ENCODE measurements around the gene AWAT2. TPM values are rescaled to one million over a fixed set of nuclear protein-coding genes. Genes with fewer than 3 reads are reported as not detected.

AWAT2 gene
- total RNA-seq, 1 donor from 2014 or later: not detected

DNA sequence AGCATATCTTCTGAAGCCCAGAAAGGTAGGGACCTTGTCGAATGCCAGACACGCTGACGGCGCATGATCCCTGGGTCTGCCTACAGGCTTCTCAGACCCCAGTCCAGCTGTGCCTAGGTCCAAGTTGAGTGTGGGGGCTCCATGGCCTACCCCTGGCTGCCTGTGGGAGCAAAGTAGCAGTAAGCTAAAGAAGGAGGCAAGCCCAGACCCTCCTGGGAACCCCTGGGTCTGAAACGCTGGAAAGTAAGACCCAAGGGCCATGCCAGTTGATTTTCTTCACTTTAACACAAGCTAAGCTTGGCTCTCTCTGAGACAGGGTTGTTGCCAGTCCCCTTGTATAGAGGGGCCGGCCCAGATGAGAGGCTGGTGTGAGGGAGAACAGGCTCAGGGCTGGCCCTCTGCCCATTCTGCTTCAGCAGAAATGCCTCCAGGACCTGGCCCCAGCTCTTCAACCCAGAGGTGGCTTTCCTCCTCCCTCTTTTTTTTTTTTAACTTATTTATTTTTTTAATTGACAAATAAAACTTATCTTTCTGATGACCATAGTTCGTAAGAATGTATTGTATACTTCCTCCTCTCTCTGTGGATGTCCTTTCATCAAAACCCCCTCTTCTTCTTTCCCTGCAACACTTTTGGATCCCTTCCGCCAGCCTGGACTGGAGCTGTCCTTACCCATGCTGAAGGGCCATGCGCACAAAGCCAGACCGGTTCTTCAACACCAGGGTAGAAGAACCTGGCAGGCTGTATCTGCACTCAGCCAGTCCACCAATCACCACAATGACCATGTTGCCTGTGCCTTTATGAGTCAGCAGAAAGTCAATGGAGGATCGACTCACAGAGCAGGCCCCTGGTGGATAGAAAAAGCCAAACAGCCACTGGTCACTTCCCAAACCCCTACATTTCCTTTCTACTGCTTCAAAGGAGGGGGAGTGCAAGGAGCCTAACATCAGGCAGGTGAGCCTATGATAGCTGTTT is 7.1 kb downstream of the AWAT2 start:
- Histone ChIP-seq H3K4me1 (ENCODE audit: control insufficient read depth in 3 of 3, insufficient read depth in 3 of 3, low read length in 3 of 3) (peaks cover 0 to 5% (median 0%) of the 10 kb centered on the region in 3 donors), H3K36me3 (ENCODE audit: control insufficient read depth in 3 of 3, insufficient read depth in 3 of 3, low read length in 3 of 3) (no peaks in the 10 kb centered on the region), H3K9me3 (ENCODE audit: control insufficient read depth in 3 of 3, low read length in 3 of 3) (no peaks in the 10 kb centered on the region), H3K4me3 (ENCODE audit: low read length in 3 of 3) (no peak overlapping the region), H3K27ac (ENCODE audit: low read depth, low read length) (no peak overlapping the region), H3K27me3 (ENCODE audit: control insufficient read depth in 3 of 3, insufficient read depth in 3 of 3, low read length in 3 of 3) (peaks cover 0 to 3% (median 0%) of the 10 kb centered on the region in 3 donors), H3K9ac (ENCODE audit: low read depth in 1 of 3, low read length in 3 of 3) (no peak overlapping the region)

DNA sequence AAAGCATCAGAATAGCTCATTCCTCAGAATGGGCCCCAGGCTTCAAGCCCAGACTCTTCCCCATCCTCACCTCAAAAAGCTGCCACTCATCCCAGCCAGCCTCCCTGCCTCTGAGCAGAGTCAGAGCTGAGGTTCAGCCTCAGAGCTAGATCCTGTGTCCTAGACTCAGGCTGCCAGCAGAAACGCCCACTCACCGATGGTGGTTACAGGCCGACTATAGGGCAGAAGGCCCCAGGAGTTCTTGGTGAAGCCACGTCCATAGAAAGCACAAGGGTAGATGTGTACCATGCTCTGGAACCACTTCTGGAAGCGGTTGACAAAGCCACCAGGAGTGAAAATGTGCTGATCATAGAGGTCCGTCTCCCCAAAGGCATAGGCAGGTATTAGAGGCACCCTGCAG is 7.7 kb downstream of the AWAT2 start:
- Histone ChIP-seq H3K9ac (ENCODE audit: low read depth in 1 of 3, low read length in 3 of 3) (no peak overlapping the region), H3K4me1 (ENCODE audit: control insufficient read depth in 3 of 3, insufficient read depth in 3 of 3, low read length in 3 of 3) (no peaks in the 10 kb centered on the region), H3K27me3 (ENCODE audit: control insufficient read depth in 3 of 3, insufficient read depth in 3 of 3, low read length in 3 of 3) (peaks cover 0 to 3% (median 0%) of the 10 kb centered on the region in 3 donors), H3K9me3 (ENCODE audit: control insufficient read depth in 3 of 3, low read length in 3 of 3) (no peaks in the 10 kb centered on the region), H3K4me3 (ENCODE audit: low read length in 3 of 3) (no peak overlapping the region), H3K27ac (ENCODE audit: low read depth, low read length) (no peak overlapping the region), H3K36me3 (ENCODE audit: control insufficient read depth in 3 of 3, insufficient read depth in 3 of 3, low read length in 3 of 3) (no peaks in the 10 kb centered on the region)

DNA sequence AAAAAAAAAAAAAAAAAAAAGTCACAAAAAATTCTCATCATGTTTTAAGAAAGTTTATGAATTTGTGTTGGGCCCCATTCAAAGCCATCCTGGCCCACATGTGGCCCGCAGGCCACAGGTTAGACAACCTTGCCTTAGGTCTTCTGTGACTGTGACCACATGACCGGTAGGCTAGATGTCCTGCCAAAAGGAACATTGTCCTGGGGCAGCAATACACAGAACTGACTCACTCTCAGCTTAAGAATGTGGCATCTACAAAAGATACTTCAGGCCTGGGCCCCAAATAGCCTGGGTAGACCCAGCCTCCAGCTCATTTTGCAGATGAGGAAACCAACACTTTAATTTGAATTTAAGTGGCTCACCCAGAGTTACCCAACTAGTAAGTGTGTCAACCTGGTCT is 10.0 kb downstream of the AWAT2 start:
- Histone ChIP-seq H3K27ac (ENCODE audit: low read depth, low read length) (no peak overlapping the region), H3K9ac (ENCODE audit: low read depth in 1 of 3, low read length in 3 of 3) (no peak overlapping the region), H3K36me3 (ENCODE audit: control insufficient read depth in 3 of 3, insufficient read depth in 3 of 3, low read length in 3 of 3) (no peaks in the 10 kb centered on the region), H3K4me1 (ENCODE audit: control insufficient read depth in 3 of 3, insufficient read depth in 3 of 3, low read length in 3 of 3) (no peaks in the 10 kb centered on the region), H3K4me3 (ENCODE audit: low read length in 3 of 3) (no peak overlapping the region), H3K9me3 (ENCODE audit: control insufficient read depth in 3 of 3, low read length in 3 of 3) (peaks cover 0 to 3% (median 0%) of the 10 kb centered on the region in 3 donors), H3K27me3 (ENCODE audit: control insufficient read depth in 3 of 3, insufficient read depth in 3 of 3, low read length in 3 of 3) (peaks cover 0 to 3% (median 0%) of the 10 kb centered on the region in 3 donors)

GRCh38 chrX:70038951-70039350 is 10.8 kb downstream of the AWAT2 start:
- peaks cover 0 to 4% (median 0%) of the 10 kb centered on the region in 3 donors for H3K27me3 ChIP-seq (ENCODE audit: control insufficient read depth in 3 of 3, insufficient read depth in 3 of 3, low read length in 3 of 3)
- H3K27ac ChIP-seq (ENCODE audit: low read depth, low read length): no peak overlapping the region
- no peak overlapping the region for H3K9ac ChIP-seq (ENCODE audit: low read depth in 1 of 3, low read length in 3 of 3)
- H3K4me1 ChIP-seq (ENCODE audit: control insufficient read depth in 3 of 3, insufficient read depth in 3 of 3, low read length in 3 of 3): no peaks in the 10 kb centered on the region
- no peak overlapping the region for H3K4me3 ChIP-seq (ENCODE audit: low read length in 3 of 3)
- peaks cover 0 to 3% (median 0%) of the 10 kb centered on the region in 3 donors for H3K9me3 ChIP-seq (ENCODE audit: control insufficient read depth in 3 of 3, low read length in 3 of 3)
- no peaks in the 10 kb centered on the region for H3K36me3 ChIP-seq (ENCODE audit: control insufficient read depth in 3 of 3, insufficient read depth in 3 of 3, low read length in 3 of 3)

- peaks cover 0 to 4% (median 0%) of the 10 kb centered on the region in 3 donors for H3K27me3 ChIP-seq (ENCODE audit: control insufficient read depth in 3 of 3, insufficient read depth in 3 of 3, low read length in 3 of 3)
- H3K9ac ChIP-seq (ENCODE audit: low read depth in 1 of 3, low read length in 3 of 3): no peak overlapping the region
- H3K36me3 ChIP-seq (ENCODE audit: control insufficient read depth in 3 of 3, insufficient read depth in 3 of 3, low read length in 3 of 3): no peaks in the 10 kb centered on the region
- H3K9me3 ChIP-seq (ENCODE audit: control insufficient read depth in 3 of 3, low read length in 3 of 3): peaks cover 0 to 3% (median 0%) of the 10 kb centered on the region in 3 donors
- H3K27ac ChIP-seq (ENCODE audit: low read depth, low read length): no peak overlapping the region
- H3K4me3 ChIP-seq (ENCODE audit: low read length in 3 of 3): no peak overlapping the region
- H3K4me1 ChIP-seq (ENCODE audit: control insufficient read depth in 3 of 3, insufficient read depth in 3 of 3, low read length in 3 of 3): no peaks in the 10 kb centered on the region
Measured at GRCh38 chrX:70038515-70038914, 11.2 kb downstream of the AWAT2 start.

DNA sequence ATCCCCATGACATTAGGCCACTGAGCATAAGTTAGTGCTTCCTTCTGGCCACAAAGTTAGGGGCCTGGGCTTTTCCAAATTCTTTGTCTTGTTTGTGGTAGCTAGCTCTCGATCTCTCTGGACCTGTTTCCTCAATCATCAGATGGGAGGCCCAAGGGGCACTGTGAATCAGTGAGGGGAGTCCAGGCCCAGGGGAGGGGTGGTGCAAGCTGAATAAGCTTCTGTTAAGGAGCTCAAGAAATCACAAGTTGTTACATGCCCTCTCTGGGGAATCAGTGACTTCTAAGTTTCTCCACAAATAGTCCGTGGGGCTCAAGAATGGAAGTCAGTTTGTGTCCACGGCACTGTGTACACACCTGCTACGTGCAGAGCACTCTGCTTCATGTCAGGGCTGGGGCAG is 15.1 kb downstream of the AWAT2 start:
- H3K36me3 ChIP-seq (ENCODE audit: control insufficient read depth in 3 of 3, insufficient read depth in 3 of 3, low read length in 3 of 3): no peaks in the 10 kb centered on the region
- peaks cover 0 to 3% (median 0%) of the 10 kb centered on the region in 3 donors for H3K4me1 ChIP-seq (ENCODE audit: control insufficient read depth in 3 of 3, insufficient read depth in 3 of 3, low read length in 3 of 3)
- peaks cover 0 to 3% (median 0%) of the 10 kb centered on the region in 3 donors for H3K9me3 ChIP-seq (ENCODE audit: control insufficient read depth in 3 of 3, low read length in 3 of 3)
- peaks cover 0 to 18% (median 0%) of the 10 kb centered on the region in 3 donors for H3K27me3 ChIP-seq (ENCODE audit: control insufficient read depth in 3 of 3, insufficient read depth in 3 of 3, low read length in 3 of 3)
- no peak overlapping the region for H3K27ac ChIP-seq (ENCODE audit: low read depth, low read length)
- no peak overlapping the region for H3K9ac ChIP-seq (ENCODE audit: low read depth in 1 of 3, low read length in 3 of 3)
- no peak overlapping the region for H3K4me3 ChIP-seq (ENCODE audit: low read length in 3 of 3)

- Histone ChIP-seq H3K27me3 (ENCODE audit: control insufficient read depth in 3 of 3, insufficient read depth in 3 of 3, low read length in 3 of 3) (peaks cover 0 to 20% (median 0%) of the 10 kb centered on the region in 3 donors), H3K4me1 (ENCODE audit: control insufficient read depth in 3 of 3, insufficient read depth in 3 of 3, low read length in 3 of 3) (peaks cover 0 to 6% (median 0%) of the 10 kb centered on the region in 3 donors), H3K9me3 (ENCODE audit: control insufficient read depth in 3 of 3, low read length in 3 of 3) (peaks cover 0 to 3% (median 0%) of the 10 kb centered on the region in 3 donors), H3K9ac (ENCODE audit: low read depth in 1 of 3, low read length in 3 of 3) (no peak overlapping the region), H3K27ac (ENCODE audit: low read depth, low read length) (no peak overlapping the region), H3K4me3 (ENCODE audit: low read length in 3 of 3) (no peak overlapping the region), H3K36me3 (ENCODE audit: control insufficient read depth in 3 of 3, insufficient read depth in 3 of 3, low read length in 3 of 3) (no peaks in the 10 kb centered on the region)
Measured at GRCh38 chrX:70033348-70034051, 16.2 kb downstream of the AWAT2 start.

DNA sequence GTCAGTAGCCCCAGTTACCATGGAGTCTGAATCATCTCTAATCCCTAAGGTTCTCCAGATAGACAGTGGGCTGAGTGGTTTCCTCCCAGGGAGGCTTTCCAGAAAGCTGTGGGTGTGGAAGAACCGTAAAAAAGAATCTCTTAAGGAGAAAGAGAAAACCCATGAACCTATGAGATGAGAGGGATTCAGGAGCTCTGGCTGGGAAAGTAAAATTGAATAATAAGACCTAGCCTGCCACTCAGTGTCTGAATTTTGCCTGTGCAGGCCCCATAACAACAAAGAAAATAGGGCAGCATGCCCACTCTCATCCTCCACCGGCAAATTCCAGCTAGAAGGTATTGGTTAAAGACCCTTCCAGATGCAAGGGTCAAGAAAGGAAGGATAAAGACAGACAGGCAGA is 16.9 kb downstream of the AWAT2 start:
- H3K9me3 ChIP-seq (ENCODE audit: control insufficient read depth in 3 of 3, low read length in 3 of 3): peaks cover 0 to 3% (median 0%) of the 10 kb centered on the region in 3 donors
- H3K36me3 ChIP-seq (ENCODE audit: control insufficient read depth in 3 of 3, insufficient read depth in 3 of 3, low read length in 3 of 3): no peaks in the 10 kb centered on the region
- peaks cover 0 to 6% (median 0%) of the 10 kb centered on the region in 3 donors for H3K4me1 ChIP-seq (ENCODE audit: control insufficient read depth in 3 of 3, insufficient read depth in 3 of 3, low read length in 3 of 3)
- H3K27me3 ChIP-seq (ENCODE audit: control insufficient read depth in 3 of 3, insufficient read depth in 3 of 3, low read length in 3 of 3): peaks cover 0 to 20% (median 0%) of the 10 kb centered on the region in 3 donors
- H3K4me3 ChIP-seq (ENCODE audit: low read length in 3 of 3): no peak overlapping the region
- H3K9ac ChIP-seq (ENCODE audit: low read depth in 1 of 3, low read length in 3 of 3): no peak overlapping the region
- no peak overlapping the region for H3K27ac ChIP-seq (ENCODE audit: low read depth, low read length)

GRCh38 chrX:70030301-70030767 is 19.4 kb downstream of the AWAT2 start:
- H3K36me3 ChIP-seq (ENCODE audit: control insufficient read depth in 3 of 3, insufficient read depth in 3 of 3, low read length in 3 of 3): no peaks in the 10 kb centered on the region
- peaks cover 0 to 20% (median 0%) of the 10 kb centered on the region in 3 donors for H3K27me3 ChIP-seq (ENCODE audit: control insufficient read depth in 3 of 3, insufficient read depth in 3 of 3, low read length in 3 of 3)
- no peak overlapping the region for H3K27ac ChIP-seq (ENCODE audit: low read depth, low read length)
- no peak overlapping the region for H3K9ac ChIP-seq (ENCODE audit: low read depth in 1 of 3, low read length in 3 of 3)
- H3K4me3 ChIP-seq (ENCODE audit: low read length in 3 of 3): no peak overlapping the region
- H3K4me1 ChIP-seq (ENCODE audit: control insufficient read depth in 3 of 3, insufficient read depth in 3 of 3, low read length in 3 of 3): peaks cover 0 to 6% (median 0%) of the 10 kb centered on the region in 3 donors
- no peaks in the 10 kb centered on the region for H3K9me3 ChIP-seq (ENCODE audit: control insufficient read depth in 3 of 3, low read length in 3 of 3)
